GM18873 (cell line): ENCODE measurements around the gene GNG7.
"Not testable (repeated sequence)": the region's sequence is repeated elsewhere in the genome, so short reads cannot be mapped to it uniquely, and the experiment has no call there.

Source experiments
- ATAC-seq: cut with Tn5 transposase; IDR thresholded peaks from one replicate; pipeline ENCODE4 v1.9.1; 2021; ENCODE audit warnings: mild to moderate bottlenecking, moderate library complexity, moderate number of reproducible peaks; ENCODE audit not compliant: unreplicated experiment, low FRiP score

The GNG7 gene

GRCh38 chr19:2679439-2679838 is 23.1 kb downstream of the GNG7 start:
- no peak for ATAC-seq

- not testable (repeated sequence) for ATAC-seq
Measured at GRCh38 chr19:2678948-2679347, 23.5 kb downstream of the GNG7 start.

GRCh38 chr19:2678044-2678671 is 24.3 kb downstream of the GNG7 start:
- peak; percentile 47 for ATAC-seq

GRCh38 chr19:2676823-2677222 is 25.7 kb downstream of the GNG7 start:
- no peak for ATAC-seq

GRCh38 chr19:2675892-2676291 is 26.6 kb downstream of the GNG7 start:
- ATAC-seq = no peak

- ATAC-seq = no peak
Measured at GRCh38 chr19:2670217-2670616, 32.3 kb downstream of the GNG7 start.

GRCh38 chr19:2668175-2668763 is 34.2 kb downstream of the GNG7 start:
- no peak for ATAC-seq

GRCh38 chr19:2667349-2667748 is 35.1 kb downstream of the GNG7 start:
- ATAC-seq = not testable (repeated sequence)

- ATAC-seq = no peak
Measured at GRCh38 chr19:2666344-2666994, 36.0 kb downstream of the GNG7 start.

GRCh38 chr19:2665103-2665502 is 37.4 kb downstream of the GNG7 start:
- no peak for ATAC-seq

- ATAC-seq = no peak
Measured at GRCh38 chr19:2663920-2664571, 38.4 kb downstream of the GNG7 start.

- ATAC-seq = no peak
Measured at GRCh38 chr19:2661615-2662014, 40.9 kb downstream of the GNG7 start.

GRCh38 chr19:2659856-2660432 is 42.5 kb downstream of the GNG7 start:
- ATAC-seq = no peak

GRCh38 chr19:2656533-2656932 is 46.0 kb downstream of the GNG7 start:
- ATAC-seq = no peak

- no peak for ATAC-seq
Measured at GRCh38 chr19:2653710-2654707, 48.5 kb downstream of the GNG7 start.

GRCh38 chr19:2653218-2653617 is 49.3 kb downstream of the GNG7 start:
- ATAC-seq = no peak

- no peak for ATAC-seq
Measured at GRCh38 chr19:2652504-2653099, 49.9 kb downstream of the GNG7 start.

GRCh38 chr19:2651002-2651733 is 51.3 kb downstream of the GNG7 start:
- not testable (repeated sequence) for ATAC-seq

GRCh38 chr19:2650515-2650914 is 52.0 kb downstream of the GNG7 start:
- no peak for ATAC-seq
